A673 (cell line): ENCODE results near the gene RAC2.

ENCODE experiments used
- CTCF ChIP-seq: fragments of 300-800, 200-600 bp; sonication (generic); conservative IDR thresholded peaks from 2 replicates; pipeline ENCODE4 v1.5.1; 2017; ENCODE audit warnings: low read depth, mild to moderate bottlenecking, antibody characterized with exemption, low read length, moderate library complexity, mixed read lengths
- EZH2 ChIP-seq: fragments of 200-600 bp; sonication (generic); IDR thresholded peaks from 2 replicates; pipeline ENCODE4 v1.6.1; 2017; ENCODE audit warnings: borderline replicate concordance, low read depth, mild to moderate bottlenecking, mixed read lengths, antibody characterized with exemption, low read length; ENCODE audit not compliant: poor library complexity, severe bottlenecking

DNA sequence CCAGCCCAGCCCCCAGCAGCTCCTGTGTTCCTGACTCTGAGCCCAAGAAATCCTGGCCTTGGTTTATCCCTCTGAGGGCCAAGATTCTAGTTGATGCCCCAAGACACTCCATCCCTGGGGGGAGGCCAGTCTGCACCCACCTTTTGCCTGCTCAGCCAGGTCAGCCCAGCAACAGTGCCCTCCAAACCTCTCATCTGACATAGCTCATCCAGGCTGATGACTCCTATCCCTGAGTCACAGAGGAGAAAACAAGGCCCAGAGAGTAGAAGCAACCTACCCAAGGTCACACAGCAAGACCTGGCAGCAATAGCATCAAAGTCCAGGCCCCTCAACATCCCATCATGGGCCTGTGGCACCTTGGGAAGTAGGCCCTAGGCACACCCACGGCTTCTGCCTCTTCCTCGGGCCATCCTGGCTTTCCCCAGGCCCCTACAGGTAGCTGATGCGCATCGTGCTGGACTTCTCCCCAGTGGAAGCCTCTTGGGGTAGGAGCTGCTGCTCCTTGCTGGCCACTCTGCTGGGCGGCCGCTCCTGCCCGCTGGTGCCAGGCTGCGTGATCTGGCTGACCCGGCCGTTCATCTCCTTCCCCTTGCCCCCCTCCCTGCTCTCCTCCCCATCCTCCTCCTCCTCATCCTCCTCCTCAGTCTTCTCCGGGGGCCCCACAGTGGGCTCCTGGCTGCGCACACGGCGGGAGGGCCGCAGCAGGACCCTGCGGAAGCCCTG, 37.8 kb downstream of the RAC2 start:
- TF ChIP-seq CTCF (no peak), EZH2 (no peak)
